Measurements from ENCODE around the gene LYSMD1.
A peak's percentile ranks its signal among the peaks of the same experiment; 100 is the strongest.

Gene LYSMD1

GRCh38 chr1:151135433-151136385 is 30.0 kb downstream of the LYSMD1 start:
- DNase-seq, result no peak

GRCh38 chr1:151134991-151135390 is 30.7 kb downstream of the LYSMD1 start:
- no peak for DNase-seq

GRCh38 chr1:151134396-151134795 is 31.3 kb downstream of the LYSMD1 start:
- DNase-seq, result no peak

- DNase-seq, result no peak
Measured at GRCh38 chr1:151133018-151133806, 32.5 kb downstream of the LYSMD1 start.

- DNase-seq, result no peak
Measured at GRCh38 chr1:151132335-151133017, 33.2 kb downstream of the LYSMD1 start.

- DNase-seq, result no peak
Measured at GRCh38 chr1:151131701-151132334, 33.9 kb downstream of the LYSMD1 start.

GRCh38 chr1:151130987-151131586 is 34.6 kb downstream of the LYSMD1 start:
- DNase-seq, result peak; percentile 95

- DNase-seq, result no peak
Measured at GRCh38 chr1:151128800-151129199, 36.9 kb downstream of the LYSMD1 start.

GRCh38 chr1:151124763-151125403 is 40.8 kb downstream of the LYSMD1 start:
- no peak for DNase-seq

GRCh38 chr1:151113877-151114276 is 51.8 kb downstream of the LYSMD1 start:
- DNase-seq, result no peak
